ENCODE results near the gene SLC16A8.

Gene SLC16A8

GRCh38 chr22:38070250-38070921, 13.6 kb downstream of the SLC16A8 start:
- no peak for DNase-seq

- no peak for DNase-seq
Observed at GRCh38 chr22:38069372-38070249, 14.4 kb downstream of the SLC16A8 start.

DNA sequence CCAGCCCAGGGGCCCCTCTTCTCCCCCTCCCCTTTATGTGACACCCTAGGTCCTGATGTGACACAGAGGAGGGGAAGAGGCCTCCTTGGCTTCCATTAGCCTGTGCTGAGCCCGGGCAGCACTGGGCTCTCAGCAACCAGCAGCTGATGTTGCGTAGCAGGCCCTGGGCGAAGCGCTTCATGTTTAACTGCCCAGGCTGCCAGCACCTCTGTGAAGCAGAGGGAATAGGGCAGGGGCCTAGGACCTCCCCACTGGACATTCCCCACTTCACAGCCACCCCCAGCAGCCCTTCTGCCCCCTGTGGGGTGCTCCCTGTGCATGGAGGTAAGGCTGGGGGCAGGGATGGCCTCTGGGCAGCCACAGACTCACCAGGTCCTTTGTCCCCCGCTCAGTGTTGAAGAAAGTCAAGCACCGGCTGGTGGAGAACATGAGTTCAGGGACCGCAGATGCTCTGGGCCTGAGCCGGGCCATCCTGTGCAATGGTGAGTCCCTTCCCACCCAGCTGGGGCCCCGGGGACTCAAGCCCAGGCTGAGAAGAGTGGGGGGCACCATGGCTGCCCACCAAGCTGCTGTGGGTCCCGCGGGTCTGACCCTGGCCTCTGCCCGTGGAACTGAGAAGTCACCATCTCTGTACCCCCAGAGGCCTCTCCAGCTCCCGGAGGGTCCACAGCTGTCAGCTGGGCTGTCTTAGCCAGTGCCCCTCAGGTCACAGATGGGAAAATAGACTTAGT, 15.2 kb downstream of the SLC16A8 start:
- DNase-seq: no peak

DNA sequence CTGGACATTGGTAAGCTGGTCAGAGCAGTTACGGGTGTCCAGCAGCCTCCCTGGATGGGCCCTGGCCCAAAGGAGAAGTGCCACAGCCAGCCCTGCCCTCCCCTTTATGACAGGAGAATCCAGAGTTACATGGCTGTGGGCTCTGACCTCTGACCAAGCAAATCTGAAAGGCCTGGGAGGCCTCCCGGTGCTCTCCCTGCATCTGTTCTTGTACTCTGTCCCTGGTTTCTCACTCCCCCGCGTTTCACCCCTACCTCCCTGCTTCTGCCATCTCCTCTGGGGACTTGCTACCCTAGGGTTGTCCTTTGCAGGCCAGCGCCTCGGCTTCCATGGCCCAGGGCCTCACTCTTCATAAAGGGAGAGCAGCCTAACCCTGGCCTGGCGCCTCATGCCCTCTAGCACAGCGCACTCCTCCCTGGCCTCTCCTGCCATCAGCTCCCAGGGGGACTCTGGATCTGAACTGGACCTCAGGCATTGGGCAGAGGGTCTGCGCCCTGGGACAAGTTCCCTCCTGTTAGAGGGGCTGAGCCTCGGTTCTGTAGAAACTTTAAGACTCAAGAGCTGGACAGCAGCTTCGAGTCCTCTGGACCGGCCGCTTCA, 16.1 kb downstream of the SLC16A8 start:
- DNase-seq: no peak

- DNase-seq: no peak
Observed at GRCh38 chr22:38067028-38067415, 17.0 kb downstream of the SLC16A8 start.

GRCh38 chr22:38066381-38067027, 17.5 kb downstream of the SLC16A8 start:
- DNase-seq: no peak

DNA sequence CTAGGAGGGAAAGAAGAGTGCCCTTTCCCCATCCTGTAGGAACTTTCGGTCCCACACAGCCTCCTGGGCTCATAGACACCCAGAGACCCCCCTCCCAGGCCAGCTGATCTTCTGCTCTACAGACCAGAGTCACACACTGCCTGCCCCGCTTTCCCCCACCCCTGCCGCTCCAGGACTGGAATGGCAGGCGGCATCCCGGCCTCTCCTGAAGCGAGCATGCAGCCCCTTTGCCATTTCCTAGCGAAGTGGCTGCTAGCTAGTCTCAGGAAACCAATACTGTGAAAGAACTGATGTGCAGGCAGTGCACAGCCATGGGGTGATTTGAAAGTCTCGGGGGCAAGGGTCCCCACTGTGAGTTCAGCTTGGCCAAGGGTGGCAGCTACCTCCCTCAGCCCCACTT, 18.4 kb downstream of the SLC16A8 start:
- no peak for DNase-seq

DNA sequence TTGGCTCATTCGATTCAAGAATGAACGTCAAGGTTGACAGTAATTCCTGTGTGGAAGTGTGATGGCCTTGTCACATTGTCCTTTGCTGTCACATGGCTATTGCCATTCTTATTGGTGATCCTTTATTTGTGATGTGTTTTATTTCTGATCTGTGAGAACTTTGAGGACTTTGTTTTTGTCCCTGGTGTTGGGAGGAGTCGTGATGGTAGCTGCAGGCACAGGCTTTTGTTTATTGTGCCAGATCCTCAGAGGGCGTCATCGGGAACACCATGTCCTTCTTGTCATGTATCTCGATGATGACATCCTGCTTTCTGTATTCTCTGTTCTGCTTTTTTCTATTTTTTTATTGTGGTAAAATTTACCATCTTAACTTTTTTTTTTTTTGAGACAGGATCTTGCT, 21.2 kb downstream of the SLC16A8 start:
- no peak for DNase-seq

DNA sequence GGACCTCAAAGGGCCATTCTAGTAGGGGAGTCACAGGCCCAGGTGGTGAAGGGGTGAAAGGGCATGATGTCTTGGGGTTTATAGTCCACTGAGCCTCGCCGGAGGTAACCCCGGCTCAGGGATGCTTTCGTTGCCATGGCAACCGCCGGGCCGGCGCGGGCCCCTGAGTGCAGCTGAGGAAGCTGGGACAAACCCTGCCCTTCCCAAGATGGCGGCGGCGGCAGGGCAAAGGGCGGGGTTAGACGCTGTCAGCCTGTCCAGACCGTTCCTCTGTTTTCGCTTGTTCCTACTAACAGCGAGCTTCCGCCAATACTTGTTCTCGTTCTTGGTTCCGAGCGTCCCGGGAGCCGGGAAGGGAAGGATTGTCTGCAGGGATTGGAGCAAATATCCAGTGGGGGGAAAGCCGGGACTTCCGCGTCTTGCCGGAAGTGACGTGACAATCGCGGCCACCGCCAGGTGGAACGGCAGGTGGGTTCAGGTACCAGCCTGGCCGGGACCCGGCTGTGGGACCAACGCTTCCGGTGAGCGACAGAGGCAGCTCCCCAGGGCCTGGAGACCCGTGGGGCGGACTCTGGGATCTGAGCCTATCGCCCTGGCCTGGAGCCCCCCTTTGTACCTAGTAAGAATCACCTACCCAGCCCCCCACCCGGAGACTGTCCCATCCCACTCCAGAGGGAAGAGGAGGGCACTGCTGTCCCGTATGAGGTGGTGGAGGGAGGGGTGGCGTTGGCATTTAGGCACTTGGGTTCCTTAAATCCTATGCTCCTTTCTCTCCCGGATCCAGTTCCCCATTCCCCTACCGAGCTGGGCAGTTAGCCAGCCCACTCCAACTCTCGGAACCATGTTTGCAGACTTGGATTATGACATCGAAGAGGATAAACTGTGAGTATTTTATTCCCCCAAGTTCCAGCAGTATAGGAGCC, 26.8 kb downstream of the SLC16A8 start, which contains the start of gene PICK1:
Gene PICK1 (plus strand): TSS at position 436 of the 923 bp plus-strand sequence. CDS start 406 bp downstream, at position 842.
- DNase-seq: peak; percentile 92

- DNase-seq: peak; percentile 89
Observed at GRCh38 chr22:38051900-38052862, 31.8 kb downstream of the SLC16A8 start.

- DNase-seq: no peak
Observed at GRCh38 chr22:38051261-38051660, 32.7 kb downstream of the SLC16A8 start.

DNA sequence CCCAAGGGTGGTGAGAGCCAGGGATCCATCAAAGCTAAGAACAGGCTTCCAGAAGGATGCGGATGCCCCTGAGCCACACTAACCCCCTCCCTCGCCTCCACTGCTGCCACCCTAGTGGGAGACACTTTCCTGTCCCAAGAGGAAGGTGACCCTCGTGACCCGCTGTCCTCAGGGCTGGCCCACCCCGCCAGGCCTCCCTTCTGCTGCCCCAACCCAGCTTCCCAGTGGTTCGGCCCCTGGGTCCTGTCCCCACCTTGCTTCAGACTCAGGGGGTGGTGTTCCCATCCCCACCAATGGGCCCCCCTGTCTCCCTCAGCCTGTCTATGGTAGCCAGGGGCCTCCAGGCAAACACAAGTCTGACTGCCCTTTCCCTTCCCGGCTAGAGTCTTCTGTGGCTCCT, 33.3 kb downstream of the SLC16A8 start:
- DNase-seq: no peak

DNA sequence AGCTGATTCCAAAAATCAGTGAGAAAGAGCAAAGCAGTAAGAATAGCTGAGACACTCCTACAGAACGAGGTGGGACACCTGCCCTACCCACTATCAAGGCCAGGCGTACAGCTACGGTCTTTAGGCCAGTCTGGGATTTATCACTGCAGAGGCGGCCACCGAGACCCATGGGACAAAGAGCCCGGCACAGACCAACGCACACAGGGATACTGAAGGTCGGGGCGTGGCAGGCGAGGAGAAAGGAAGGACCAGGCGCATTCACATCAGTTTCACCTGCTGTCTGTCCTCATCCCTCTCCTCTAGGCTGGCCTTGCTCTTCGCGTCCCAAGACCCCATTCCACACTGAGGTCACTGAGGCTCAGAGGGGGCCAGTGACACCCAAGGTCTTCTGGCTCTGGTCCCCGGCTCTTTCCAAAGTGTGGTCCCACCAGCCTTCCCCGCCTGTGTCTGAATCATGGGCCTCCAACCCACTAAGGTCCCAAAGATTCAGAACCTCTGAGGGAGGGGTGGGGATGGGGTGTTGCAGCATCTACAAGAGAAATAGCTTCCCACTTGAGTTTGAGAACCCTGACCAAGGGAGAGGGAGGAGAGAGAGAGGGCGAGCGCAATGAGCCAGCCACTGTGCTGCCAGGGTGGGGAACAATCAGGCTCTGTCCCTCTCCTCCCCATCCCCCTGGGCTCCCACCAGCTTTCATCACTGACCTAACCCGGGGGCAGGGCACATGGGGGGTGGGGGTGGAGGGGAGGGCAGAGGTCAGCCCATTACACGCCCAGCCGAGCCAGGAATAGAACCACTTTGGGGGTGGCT, 34.0 kb downstream of the SLC16A8 start:
- DNase-seq: no peak

GRCh38 chr22:38046070-38046748, 37.8 kb downstream of the SLC16A8 start:
- DNase-seq: no peak

DNA sequence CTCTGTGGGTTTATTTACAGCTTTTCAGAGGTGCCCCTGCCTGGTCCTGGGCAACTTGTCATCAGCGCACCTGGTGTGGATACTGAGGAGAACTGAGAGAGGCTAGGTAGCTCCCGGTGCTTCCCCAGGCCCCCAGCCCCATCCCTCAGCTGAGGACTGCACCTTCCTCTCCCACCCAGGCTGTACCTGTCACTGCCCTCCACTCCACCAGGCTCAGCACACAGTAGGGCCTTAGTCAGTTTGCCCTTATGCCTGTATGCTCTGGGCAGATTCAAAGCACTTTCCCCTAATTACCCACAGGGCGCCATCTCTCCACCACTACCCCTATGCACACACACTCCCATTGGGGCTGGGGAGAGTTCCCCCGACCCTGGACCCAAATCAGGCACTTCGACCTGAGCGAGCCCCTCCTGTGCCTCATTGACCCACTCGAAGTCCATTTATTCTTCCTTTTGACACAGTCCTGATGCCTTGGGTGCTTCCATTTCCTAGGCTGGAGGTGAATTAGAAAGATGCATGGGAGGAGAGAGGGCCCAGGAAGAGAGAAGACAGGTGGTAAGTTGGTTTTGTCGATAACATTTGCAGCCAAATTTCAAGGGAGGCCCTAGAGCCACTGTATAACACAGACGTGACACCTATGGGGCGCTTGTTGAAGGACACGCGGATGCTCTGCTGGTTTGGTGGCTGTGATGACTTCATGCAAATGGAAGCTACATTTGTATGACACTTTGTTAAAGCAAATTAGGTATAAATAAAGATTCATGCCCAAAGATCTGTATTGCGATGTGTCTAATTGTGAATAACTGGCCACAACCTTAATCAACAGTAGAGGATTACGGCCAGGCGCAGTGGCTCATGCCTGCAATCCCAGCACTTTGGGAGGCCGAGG, 40.6 kb downstream of the SLC16A8 start:
- DNase-seq: no peak

GRCh38 chr22:38042488-38042790, 41.5 kb downstream of the SLC16A8 start:
- DNase-seq: no peak

GRCh38 chr22:38041760-38042487, 42.1 kb downstream of the SLC16A8 start:
- DNase-seq: no peak

Measured in activated CD8-positive, alpha-beta memory T cell treated with anti-CD3 and anti-CD28 coated beads, Interleukin-2, amount 50 U/mL, for 48 hours (primary cell).